Measurements from ENCODE around the gene TAF1B.

The TAF1B gene

DNA sequence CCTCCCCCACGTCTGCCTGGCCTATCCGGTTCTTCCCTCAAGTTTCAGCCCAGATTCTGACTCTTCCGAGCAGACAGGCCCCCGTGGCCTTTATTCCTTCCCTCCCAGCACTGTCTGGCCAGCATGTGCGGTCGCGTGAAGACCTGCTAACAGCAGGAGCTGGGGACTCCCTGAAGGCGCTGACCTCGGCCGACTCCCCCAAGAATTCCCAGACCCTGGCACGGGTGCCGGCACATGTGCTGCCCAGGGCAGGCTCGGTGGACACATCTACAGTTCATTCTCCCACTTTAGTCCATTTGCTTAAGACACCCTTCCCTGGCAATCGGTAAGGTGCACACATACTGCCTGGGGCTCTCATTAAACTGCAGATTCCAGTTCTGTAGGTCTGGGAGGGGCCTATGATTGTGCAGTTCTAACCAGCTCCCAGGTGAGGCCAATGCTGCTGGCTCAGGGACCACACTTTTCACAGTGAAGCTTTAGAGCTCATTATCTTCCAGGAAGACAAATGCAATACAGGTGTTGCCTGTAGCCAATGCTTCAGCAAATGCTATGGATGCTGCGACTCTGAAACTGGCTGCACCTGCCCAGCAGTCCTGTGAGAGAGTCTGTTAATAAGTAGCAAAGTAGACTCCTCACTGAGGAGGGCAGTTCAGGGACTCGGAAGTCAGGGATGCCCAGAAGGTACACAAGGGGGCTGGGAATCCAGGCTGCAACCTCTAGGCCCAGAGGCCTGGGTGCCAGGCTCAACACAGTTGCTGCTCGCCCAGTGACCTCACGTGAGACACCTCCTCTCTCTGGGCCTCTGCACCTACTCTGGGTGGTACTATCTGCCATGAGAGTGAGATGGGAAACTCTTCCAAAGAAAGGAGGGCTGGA lies 45.4 kb upstream of the TAF1B start:
- CTCF ChIA-PET = interaction anchor here (1.0 to 9.9 kb wide), 7 partner anchors 15 to 655 kb away, joined by 3 to 126 read pairs (median 4); no protein-coding TSS in a partner anchor
- POLR2A ChIA-PET = no interaction called here
- TF ChIP-seq, protein P1, sequence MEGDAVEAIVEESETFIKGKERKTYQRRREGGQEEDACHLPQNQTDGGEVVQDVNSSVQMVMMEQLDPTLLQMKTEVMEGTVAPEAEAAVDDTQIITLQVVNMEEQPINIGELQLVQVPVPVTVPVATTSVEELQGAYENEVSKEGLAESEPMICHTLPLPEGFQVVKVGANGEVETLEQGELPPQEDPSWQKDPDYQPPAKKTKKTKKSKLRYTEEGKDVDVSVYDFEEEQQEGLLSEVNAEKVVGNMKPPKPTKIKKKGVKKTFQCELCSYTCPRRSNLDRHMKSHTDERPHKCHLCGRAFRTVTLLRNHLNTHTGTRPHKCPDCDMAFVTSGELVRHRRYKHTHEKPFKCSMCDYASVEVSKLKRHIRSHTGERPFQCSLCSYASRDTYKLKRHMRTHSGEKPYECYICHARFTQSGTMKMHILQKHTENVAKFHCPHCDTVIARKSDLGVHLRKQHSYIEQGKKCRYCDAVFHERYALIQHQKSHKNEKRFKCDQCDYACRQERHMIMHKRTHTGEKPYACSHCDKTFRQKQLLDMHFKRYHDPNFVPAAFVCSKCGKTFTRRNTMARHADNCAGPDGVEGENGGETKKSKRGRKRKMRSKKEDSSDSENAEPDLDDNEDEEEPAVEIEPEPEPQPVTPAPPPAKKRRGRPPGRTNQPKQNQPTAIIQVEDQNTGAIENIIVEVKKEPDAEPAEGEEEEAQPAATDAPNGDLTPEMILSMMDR (IDR thresholded peaks at IDR 0.05; ENCODE audit: control extremely low read depth, extremely low read depth, low read depth, missing control alignments) = no peak
- no peak for DNase-seq (ENCODE audit: extremely low spot score)

DNA sequence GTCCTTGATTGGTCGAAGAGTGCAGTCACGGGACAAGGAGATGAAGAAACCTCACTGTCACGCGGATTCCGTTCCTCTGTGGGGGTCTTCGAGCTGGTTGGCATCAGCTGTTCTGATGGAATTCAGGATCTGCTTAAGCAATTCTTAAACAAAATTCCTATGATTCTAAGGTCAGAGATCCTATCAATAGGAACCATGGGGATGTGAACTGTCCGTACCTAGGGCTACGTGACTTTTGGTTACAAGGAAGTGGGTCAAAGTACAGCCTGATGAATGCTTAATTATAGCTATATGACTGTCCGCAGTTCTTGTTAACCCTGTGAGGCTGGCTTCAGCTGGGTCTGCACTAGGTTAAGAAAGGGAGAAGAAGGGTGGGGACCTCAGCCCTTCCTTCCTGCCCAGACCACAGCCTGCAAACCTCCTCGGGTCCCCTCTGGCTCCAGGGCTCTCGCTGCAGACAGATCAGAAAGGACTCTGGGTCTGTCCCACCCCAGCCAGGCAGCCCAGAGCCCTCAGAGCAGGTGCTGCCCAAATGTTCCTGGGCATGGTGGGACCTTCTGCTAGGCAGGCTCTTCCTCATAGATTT lies 44.2 kb upstream of the TAF1B start:
- no peak for DNase-seq (ENCODE audit: extremely low spot score)
- POLR2A ChIA-PET = no interaction called here
- CTCF ChIA-PET = interaction anchor here (0.6 to 9.9 kb wide), 39 partner anchors 10 to 945 kb away, joined by 3 to 126 read pairs (median 4); partner anchors contain the start of gene TAF1B
- TF ChIP-seq, protein P1 (IDR thresholded peaks at IDR 0.05; ENCODE audit: control extremely low read depth, extremely low read depth, low read depth, missing control alignments) = no peak

DNA sequence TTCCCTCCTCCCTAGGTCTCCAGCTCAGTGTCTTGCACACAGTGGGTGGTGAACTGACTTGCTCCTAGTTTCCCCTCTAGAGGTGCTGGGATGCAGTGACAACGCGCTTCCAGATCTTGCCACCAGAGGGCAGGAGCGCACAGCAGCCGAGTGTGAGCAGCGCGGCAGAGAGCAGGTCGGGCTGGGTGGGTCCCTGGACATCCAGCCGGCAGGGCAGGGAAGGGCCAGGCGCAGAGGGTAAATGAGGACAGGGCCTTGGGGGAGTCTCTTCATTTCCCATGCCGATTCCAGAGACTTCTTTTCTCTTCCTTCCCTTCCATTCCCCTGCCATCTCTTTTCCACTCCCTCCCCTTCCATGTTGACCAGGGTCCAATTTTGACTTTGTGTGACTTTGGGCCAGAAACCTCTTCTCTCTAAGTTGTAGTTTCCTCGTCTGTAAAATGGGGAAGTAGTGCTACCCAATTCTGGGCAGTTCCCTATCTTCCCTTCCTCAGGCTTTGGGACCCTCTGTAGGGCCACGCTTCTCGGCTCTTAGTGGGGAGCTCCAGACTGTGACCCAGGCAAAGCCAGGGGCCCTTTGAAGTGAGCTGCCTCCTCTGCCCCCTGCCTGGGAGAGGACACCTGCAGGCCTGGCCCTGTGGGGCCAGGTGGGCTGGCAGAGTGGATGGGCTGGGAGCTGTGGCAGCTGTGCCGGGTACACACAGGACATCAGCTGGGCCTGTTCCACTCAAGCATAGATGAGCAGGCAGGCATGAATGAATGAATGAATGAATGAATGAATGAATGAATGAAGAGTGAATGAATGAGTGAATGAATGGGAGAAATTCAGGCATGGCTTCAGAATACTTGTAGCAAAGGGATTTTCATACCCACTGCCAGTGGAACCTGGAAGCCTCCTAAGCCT lies 43.3 kb upstream of the TAF1B start:
- ChIA-PET POLR2A (interaction anchor here (0.6 kb wide), 1 partner anchor 204 kb away, joined by 3 read pairs; no protein-coding TSS in a partner anchor), CTCF (interaction anchor here (0.6 to 9.9 kb wide), 53 partner anchors 11 to 1064 kb away, joined by 3 to 126 read pairs (median 3); partner anchors contain the start of gene TAF1B)
- peak; percentile 89 for DNase-seq (ENCODE audit: extremely low spot score)
- TF ChIP-seq, protein P1 (IDR thresholded peaks at IDR 0.05; ENCODE audit: control extremely low read depth, extremely low read depth, low read depth, missing control alignments) = peak; percentile 99

DNA sequence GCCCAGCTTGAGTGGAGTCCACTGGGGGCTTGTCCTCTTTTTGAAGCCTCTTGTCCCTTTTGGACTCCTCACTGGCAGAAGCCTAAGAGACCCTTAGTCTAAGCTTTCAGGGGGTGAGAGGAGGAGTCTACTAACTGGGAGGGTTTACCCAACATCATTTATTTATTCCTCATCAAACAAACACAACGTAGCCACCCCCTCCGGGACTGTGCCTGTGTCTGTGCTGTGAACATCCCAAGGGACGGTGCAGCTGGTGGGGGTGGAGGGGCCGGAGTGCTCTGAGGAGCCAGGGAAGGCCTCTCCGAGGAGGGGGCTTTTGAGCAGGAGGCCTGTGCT lies 42.7 kb upstream of the TAF1B start:
- TF ChIP-seq, protein P1 (IDR thresholded peaks at IDR 0.05; ENCODE audit: control extremely low read depth, extremely low read depth, low read depth, missing control alignments) = no peak
- CTCF ChIA-PET = interaction anchor here (0.7 to 9.9 kb wide), 27 partner anchors 11 to 1065 kb away, joined by 3 to 126 read pairs (median 5); partner anchors contain the start of gene TAF1B

DNA sequence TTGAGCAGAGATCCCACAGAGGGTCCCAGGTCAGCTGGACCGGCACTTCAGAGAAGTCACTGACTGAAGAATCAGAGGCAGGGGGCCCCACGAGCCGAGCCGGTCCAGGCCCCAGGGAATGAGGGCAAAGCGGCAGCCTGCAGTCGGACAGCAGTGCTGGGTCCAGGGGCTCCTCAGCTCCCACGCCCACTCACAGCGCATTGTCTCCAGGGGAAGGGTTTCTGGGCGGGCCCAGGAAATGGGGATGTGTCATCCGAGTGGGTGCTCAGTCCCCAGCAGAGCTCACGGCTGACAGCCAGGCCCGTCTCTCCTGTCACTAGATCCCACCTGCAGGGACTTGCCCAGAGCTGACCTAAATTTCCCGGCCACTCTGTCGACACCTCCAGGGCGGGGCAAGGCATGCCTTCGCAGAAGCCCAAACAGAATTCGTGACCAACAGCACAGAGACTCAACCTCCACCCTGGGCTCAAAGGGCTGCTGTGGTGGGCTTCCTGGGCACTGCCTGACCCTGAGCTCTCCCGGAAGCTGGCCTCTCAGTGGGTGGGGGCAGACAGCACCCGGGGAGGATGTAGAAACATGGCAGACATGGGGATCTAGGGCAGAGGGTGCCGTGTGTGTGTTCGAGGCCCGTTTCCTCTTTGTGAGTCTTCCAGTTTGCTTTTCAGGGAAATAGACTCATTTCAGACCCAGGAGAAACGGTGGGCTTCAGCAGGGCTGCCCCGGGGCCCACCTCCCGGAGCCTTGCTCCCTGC lies 42.1 kb upstream of the TAF1B start:
- ChIA-PET POLR2A (no interaction called here), CTCF (interaction anchor here (0.9 to 9.9 kb wide), 15 partner anchors 12 to 634 kb away, joined by 3 to 126 read pairs (median 8); no protein-coding TSS in a partner anchor)
- TF ChIP-seq, protein P1 (IDR thresholded peaks at IDR 0.05; ENCODE audit: control extremely low read depth, extremely low read depth, low read depth, missing control alignments) = no peak
- DNase-seq (ENCODE audit: extremely low spot score) = peak; percentile 62

More for the DNA sequence above, 42.7 kb upstream of the TAF1B start:
- no peak for DNase-seq (ENCODE audit: extremely low spot score)
- POLR2A ChIA-PET = no interaction called here
